HG02763 (cell line): Measurements from ENCODE around the gene HMCES.

ENCODE experiments used
- ATAC-seq: cut with Tn5 transposase; IDR thresholded peaks from one replicate; pipeline ENCODE4 v1.9.1; 2021; ENCODE audit warnings: mild to moderate bottlenecking, moderate library complexity; ENCODE audit not compliant: unreplicated experiment

Gene HMCES, protein sequence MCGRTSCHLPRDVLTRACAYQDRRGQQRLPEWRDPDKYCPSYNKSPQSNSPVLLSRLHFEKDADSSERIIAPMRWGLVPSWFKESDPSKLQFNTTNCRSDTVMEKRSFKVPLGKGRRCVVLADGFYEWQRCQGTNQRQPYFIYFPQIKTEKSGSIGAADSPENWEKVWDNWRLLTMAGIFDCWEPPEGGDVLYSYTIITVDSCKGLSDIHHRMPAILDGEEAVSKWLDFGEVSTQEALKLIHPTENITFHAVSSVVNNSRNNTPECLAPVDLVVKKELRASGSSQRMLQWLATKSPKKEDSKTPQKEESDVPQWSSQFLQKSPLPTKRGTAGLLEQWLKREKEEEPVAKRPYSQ

DNA sequence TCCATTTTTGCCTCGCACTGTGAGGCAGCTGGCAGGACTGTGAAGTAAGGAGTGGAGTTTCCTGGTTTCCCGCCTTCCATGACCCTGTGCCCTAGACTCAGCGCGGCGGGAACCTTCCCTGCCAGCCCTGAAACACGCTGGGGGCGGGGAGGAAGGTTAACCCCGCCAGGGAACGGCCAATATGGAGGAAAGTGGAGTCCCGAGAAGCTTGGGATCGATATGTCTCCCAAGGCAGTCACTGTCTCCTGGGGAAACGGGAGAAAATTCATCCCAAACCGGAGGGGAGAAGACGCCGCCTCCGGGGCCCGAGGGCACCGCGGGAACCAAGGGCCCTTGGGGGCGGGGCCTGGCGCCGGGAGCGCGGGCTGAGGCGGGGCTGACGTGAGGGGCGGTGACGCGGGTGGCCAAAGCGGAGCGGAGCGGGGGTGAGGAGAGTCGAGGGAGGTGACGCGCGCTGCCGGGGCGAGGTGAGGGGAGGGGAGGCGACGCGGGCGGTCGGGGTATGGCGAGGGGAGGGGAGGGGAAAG lies at the start of gene HMCES:
Gene HMCES (plus strand): TSS at position 432 of the 527 bp plus-strand sequence. CDS start 863 bp downstream, outside the sequence.
- ATAC-seq, result peak; percentile 41

DNA sequence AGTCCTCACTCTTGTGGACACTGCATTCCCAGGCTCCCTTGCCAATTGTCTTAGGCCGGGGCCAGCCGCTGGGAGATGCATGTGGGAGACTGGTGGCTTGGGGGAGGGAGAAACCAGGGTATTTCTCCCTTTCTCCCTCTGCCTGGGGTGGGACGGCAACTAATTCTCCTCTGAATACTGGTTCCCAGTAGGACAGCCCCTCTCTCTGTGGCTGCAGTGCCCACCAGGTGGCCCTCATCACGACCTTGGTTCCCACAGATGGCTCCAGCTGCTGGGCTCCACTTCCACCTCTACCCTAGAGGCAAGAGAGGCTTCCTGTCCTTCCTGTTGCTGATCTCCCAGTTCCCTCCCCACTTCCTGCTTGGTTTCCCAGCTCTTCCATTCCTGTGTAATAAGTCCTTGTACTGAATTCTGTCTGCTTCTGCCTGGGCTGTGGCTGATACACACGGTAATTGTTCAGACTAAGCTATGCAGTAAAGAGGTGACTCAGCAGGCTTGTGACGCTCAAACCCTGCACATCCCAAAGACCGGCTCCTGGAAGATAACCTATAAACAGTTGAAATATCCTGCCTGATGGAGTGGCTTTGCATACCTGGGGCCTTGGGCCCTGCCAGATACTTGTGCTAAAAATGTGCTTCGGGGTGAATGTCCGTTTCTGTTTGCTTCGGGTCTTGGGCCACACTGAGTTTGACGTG lies 49.6 kb upstream of the HMCES start:
- ATAC-seq, result no peak

DNA sequence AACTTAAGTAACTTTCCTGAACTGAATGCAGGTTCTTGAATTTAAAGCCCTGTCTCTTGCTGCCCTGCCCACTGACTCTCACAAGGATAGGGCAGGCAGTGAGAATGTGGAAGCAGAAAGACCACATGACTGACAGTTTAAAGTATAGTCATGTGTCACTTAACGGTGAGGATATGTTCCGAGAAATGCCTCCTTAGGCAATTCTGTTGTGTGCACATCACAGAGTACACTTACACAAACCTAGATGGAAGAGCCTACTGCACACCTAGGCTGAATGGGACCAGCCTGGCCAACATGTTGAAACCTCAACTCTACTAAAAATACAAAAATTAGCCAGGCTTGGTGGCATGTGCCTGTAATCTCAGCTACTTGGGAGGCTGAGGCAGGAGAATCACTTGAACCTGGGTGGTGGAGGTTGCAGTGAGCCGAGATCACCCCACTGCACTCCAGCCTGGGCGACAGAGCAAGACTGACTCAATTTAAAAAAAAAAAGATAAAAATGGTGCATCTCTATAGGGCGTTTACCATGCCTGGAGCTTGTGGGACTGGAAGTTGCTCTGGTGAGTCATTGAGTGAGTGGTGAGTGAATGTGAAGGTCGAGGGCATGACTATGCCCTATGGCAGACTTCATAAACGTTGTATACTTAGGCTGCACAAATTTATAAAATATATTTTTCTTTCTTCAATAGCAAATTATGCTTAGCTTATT lies 48.2 kb upstream of the HMCES start:
- no peak for ATAC-seq

DNA sequence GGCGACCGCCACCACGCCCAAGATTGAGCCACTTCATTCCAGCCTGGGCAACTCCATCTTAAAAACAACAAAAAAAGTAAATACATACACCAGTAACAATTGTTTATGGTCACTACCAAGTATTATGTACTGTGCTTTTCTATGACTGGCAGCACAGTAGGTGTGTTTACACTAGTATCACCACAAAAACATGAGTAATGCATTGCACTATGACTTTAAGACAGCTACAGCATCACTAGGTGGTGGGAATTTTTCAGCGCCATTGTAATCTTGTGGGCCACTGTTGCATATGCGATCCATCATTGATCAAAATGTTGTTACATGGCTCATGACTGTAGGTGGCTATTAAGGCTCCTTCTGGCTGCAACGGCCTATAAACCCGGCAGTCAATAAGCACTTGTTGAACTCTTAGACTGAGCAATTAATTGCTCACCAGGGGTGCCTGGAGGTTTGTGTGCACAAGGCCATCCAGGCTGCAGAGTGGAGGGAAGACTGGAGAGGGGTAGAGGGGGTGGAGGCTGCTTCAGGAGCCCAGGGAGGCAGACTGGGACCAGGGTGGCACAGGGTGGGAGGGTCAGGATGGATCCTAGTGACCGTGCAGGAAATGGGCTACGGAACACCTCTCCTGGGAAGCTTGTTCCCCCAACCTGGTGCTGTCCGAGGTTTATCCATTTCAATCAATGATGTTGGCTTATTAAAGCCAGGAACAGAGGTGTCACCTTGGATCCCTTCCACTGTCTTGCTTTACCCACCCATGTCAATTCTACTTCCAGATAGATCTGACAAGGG lies 47.1 kb upstream of the HMCES start:
- ATAC-seq, result no peak

DNA sequence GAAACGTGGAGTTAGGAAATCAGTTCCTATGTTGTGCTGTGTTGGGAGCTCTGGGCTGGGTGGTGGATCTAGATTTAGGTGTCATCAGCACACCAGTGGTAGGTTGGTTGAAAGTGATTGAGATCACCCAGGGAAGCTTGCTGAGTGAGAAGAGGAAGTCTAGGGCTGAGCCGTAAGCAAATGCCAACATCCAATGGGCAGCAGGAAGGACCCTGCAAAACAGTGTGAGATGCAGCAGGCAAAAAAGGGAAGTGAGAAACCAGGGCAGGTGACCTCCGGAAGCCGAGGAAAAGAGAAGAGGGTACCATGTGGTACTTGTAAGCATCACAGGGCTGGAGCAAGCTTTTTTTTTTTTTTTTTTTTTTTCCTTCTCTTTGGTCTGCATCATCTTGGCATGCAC lies 45.1 kb upstream of the HMCES start:
- peak; percentile 89 for ATAC-seq

DNA sequence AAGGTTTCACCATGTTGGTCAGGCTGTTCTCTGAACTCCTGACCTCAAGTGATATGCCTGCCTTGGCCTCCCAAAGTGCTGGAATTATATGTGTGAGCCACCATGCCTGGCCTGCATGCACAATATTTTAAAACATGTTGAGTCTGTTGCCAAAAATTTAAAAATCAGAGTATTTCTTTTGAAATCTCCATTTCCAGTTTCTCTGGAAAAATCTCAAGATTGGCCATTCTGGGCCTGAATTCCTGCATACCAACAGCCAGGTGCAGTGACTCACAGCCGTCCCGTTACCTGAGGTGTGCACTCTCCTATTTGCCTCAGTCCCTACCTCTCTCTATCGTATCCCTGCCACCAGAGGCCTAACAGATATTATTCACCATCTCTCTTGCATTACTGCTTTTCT lies 44.2 kb upstream of the HMCES start:
- no peak for ATAC-seq

DNA sequence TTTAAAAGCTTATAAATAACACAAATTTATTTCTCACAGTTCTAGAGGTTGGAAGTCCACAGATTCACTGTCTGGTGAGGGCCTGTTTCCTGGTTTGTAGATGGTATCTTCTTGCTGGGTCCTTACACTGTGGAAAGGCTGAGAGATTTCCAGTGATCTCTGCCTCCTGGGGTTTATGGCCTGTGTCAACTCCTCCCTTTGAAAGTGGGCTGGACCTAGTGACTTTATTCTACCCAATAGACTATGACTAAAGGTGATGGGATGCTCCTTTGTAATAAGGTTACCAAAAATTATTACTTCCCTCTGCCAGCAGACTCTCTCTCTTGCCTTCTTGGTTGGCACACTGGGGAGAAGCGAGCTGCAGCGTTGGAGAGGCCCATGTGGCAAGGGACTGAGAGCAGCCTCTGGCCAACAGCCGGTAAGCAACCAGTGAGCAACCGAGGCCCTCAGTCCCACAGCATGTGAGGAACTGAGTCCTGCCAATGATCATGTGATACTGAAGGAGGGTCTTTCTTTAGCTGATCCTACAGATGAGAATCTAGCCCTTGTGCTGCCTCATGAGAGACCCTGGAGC lies 43.2 kb upstream of the HMCES start:
- no peak for ATAC-seq

DNA sequence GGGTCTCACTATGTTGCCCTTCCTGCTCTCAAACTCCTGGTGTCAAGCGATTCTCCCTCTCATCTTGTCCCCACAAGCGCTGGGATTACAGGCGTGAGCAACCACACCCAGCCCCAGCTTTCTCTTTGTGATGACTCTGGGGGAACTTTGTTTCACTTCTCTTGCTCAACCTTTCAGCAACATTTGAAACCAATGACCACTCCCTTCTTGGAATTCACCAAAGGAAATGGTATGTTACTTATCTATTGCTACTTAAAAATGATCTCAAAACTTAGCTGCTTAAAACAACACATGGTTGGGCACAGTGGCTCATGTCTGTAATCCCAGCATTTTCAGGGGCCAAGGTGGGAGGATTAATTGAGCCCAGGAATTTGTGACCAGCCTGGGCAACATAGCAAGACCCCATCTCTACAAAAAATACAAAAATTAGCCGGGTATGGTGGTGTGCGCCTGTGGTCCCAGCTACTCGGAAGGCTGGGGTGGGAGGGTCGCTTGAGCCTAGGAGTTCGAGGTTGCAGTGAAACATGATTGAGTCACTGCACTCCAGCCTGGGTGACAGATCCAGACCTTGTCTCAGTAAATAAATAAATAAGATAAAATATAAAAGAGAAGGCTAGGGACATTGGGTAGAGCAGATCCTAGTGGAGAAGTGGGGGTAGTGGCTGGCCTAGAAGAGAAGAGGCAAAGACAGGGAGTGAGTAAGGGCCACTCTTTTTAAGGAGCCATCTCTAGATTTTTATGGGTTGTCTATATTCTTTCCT lies 39.5 kb upstream of the HMCES start:
- no peak for ATAC-seq

DNA sequence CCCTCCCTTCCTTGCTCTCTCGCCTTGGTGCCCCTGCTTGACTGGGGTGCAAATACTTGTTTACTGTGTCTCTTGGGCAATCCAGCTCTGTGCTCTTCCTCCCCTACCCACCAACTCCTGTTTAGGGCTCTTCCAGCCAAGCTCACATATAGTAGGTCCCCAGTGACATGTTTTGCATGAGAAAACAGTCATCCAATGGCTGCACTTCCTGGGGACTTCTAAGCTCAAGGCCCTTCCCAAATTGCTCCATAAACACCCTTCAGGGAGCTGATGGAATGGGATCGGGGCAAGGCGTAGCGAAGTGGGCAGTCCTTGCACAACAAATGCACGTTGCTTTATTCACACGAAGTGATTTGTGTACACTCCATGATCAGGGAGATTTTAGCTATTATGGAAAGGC lies 38.7 kb upstream of the HMCES start:
- ATAC-seq, result no peak

DNA sequence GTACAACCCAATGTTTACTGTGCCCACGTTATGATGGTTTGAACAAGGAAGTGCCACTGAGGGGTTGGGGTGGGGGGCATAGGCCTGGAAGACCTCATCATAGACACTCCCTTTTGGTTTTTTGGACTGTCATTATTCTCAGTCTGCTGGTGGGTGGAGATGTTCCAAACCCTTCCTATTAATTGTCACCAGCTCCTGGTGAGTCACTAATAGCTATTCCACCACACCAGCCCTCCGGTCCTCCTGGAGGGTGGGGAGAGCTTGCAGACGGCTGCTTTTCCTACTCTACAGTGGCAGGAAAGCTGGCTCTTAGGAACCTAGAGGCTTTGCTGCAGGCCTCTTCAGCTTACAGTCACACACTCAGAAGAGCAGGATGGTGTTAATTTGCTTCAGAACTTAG lies 38.2 kb upstream of the HMCES start:
- no peak for ATAC-seq

DNA sequence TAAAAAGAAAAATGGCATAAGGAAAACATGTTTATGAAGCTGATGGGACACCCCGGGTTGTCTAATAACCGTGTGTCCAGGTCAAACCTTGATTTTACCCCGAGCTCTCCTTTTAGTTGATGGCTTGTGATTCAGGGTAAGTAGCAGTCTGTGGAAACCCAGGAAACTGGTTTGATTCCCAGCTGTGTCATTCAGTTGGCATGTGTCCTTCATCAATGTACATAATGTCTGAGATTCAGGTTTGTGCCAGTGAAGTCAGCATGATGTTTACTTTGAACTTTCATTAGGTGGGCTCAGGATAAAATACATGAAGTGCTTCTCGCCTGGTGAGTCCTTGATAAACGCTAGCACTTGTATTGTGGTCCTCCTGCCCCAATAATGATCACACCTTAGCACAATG lies 33.5 kb upstream of the HMCES start:
- ATAC-seq, result no peak

DNA sequence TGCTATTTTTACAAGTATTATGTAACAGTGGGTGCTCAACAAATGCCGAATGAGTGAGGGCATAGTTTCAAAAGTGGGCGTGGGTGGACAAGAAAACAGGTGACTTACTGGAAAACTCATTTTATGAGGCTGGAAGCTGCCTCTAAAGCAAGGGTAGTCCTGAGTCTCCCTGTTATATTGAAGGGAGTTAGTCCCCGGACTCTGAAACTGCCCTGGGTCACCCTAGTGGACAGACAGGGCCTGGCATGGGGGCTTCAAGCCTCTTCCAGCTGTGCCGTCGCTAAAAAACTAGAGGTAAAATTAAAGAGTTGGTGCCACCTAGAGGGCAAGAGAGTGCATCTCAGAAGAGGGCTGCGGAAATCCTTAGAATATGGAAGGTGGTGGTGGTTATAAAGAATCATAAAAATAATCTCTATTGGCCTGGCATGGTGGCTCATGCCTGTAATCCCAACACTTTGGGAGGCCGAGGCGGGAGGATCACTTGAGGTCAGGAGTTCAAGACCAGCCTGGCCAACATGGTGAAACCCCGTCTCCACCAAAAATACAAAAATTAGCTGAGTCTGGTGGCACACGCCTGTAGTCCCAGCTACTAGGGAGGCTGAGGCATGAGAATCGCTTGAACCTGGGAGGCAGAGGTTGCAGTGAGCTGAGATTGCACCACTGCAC lies 32.9 kb upstream of the HMCES start:
- peak; percentile 49 for ATAC-seq

DNA sequence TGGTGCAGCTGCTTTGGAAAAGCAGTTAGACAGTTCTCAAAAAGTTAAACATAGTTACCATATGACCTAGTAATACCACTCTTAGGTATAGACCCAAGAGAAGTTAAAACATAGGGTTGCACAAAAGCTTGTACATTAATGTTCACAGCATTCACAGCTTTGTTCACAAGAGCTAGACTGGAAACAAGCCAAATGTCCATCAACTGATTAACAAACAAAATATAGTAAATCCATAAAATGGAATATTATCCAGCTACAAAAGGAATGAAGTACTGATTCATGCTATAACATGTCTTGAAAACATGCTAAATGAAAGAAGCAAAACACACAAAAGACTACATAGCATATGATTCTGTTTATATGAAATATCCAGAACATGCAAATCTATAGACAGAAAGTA lies 32.0 kb upstream of the HMCES start:
- ATAC-seq, result no peak

DNA sequence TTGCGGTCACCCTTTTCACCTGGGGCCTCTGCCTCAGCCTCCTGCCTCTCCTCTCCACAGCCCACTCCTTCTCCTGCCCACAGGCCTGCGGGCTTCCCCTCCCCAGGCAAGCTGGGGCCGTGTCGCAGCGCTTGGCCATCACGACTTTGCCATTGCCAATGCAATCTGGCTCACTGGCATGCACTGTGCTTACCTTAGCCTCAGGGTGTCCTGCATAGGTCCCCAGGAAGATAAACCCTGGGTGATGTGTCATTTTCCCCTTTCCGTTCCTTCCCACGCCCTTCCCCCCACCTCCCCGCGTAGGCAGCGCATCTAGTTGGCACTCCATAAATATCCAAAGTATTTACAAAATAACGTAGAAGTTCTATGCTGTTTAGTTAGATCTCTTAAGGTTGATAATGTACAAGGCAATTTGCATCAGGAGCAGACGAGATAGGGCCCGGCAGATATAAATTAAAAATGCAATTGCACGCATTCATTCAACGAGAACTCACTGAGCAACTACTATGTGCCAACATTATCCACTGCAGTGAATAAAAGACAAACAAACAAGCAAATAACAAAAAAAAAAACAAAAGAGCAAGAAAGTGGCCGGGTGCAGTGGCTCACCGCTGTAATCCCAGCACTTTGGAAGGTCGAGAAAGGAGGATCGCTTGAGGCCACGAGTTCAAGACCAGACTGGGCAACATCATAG lies 30.2 kb upstream of the HMCES start:
- ATAC-seq, result no peak

DNA sequence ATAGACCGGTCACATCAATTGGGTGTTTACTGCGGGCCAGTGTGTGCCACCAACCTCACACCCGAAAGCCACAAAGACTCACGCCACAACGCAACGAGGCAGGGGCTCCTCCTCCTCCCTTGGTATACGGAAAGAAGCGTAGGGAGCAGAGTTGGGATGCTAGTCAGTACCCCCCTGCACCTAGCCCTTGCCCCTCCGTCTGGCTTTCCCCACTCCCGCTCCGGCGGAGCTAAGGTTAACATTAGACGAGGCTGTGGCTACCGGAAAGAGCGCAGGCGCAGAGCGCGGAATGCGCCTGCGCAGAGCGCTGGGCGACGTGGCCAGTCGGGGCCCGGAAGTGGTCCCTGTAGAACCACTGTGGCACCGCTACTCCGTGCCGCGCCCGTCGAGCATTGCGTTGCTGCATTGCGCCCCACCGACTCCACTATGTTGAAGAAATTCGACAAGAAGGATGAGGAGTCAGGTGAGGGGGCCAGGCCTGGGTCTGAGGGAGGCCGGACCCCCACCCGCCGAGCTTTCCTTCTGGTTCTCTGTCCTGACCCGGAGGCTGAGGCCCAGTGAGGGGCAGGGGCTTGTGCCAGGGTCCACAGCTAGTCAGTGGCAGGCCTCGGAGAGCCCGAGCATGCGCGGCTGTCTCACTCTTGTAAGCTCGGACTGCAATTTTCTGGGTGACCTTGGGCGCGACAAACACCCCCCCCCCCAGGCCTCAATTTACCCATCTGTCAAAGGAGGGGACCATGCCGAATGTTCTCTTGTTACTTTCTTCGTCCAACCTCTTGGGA lies 29.2 kb upstream of the HMCES start, which contains the start of gene COPG1:
Gene COPG1 (plus strand): TSS at position 323 of the 782 bp plus-strand sequence. CDS start 104 bp downstream, at position 427.
- peak; percentile 79 for ATAC-seq

DNA sequence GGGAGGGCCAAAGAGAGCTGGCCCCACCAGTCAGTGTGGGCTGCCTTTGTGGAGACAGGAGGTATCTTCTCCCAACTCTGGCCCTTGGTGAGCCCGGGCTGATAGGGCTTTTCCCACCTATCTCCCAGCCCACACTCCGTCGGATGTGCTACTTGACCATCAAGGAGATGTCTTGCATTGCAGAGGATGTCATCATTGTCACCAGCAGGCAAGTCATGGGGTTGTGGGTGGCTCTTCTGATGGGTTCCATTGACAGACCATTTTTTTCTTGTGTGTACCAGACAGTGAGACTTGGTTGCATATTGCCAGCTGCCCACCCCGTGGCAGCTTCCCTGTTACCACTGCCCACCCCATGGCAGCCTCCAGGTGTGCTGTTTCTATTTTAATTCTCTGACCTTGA lies 25.9 kb upstream of the HMCES start:
- no peak for ATAC-seq

DNA sequence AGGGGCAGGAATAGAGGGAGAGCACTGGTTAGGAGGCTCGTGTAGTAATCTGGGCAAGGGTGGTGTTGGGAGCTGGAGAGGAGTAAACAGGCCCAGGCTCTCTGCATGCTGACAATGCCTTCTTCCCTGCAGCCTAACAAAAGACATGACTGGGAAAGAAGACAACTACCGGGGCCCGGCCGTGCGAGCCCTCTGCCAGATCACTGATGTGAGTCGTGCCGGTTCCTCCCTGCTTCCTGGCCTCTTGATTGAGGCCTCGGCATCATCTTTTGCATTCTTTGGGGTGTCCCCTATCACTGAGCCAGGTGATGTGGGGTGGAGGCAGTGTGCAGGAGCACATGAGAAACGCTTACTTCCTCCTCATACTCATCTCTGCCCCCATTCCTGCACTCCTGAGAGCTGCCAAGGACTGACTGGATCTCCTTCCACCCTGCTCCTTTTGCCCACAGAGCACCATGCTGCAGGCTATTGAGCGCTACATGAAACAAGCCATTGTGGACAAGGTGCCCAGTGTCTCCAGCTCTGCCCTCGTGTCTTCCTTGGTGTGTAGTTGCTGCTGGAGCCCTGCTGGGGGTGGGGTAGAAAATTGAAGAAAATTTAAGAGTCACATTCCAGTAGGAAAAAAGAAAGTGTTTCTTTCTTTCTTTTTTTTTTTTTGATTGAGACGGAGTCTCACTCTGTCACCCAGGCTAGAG lies 24.0 kb upstream of the HMCES start:
- ATAC-seq, result no peak
